ENCODE data around the gene PPM1B.

DNA sequence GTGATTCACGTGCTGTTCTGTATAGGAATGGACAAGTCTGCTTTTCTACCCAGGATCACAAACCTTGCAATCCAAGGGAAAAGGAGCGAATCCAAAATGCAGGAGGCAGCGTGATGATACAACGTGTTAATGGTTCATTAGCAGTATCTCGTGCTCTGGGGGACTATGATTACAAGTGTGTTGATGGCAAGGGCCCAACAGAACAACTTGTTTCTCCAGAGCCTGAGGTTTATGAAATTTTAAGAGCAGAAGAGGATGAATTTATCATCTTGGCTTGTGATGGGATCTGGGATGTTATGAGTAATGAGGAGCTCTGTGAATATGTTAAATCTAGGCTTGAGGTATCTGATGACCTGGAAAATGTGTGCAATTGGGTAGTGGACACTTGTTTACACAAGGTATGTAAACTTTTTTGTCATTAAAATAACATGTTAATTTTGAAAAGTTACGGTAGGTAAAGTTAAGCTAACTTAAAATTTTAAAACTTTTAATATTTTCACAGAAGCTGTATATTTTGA, 33.0 kb downstream of the PPM1B start:
- TF ChIP-seq JDP2 (CRISPR knock-in tag; IDR thresholded peaks at IDR 0.05; ENCODE audit: borderline replicate concordance) (no peak), TCF12 (IDR thresholded peaks at IDR 0.05) (no peak), TCF12 (CRISPR knock-in tag; IDR thresholded peaks at IDR 0.05) (no peak), ZNF10 (CRISPR knock-in tag; IDR thresholded peaks at IDR 0.05; ENCODE audit: borderline replicate concordance, low read depth) (no peak), ZNF644 (CRISPR knock-in tag; IDR thresholded peaks at IDR 0.05; ENCODE audit: low read depth) (no peak), NFE2L2 (IDR thresholded peaks at IDR 0.05; ENCODE audit: low read length) (no peak), ZSCAN20 (CRISPR knock-in tag; IDR thresholded peaks at IDR 0.05; ENCODE audit: borderline replicate concordance) (no peak), JUNB (CRISPR knock-in tag; IDR thresholded peaks at IDR 0.05; ENCODE audit: borderline replicate concordance) (no peak), MYC (CRISPR knock-in tag; IDR thresholded peaks at IDR 0.05; ENCODE audit: borderline replicate concordance) (no peak), CHD4 (IDR thresholded peaks at IDR 0.05; ENCODE audit: borderline replicate concordance, low read length) (no peak), EP300 (IDR thresholded peaks at IDR 0.05; ENCODE audit: low read depth in 2 of 2, low read length in 2 of 2) (no peak), EP300 (CRISPR knock-in tag; IDR thresholded peaks at IDR 0.05; ENCODE audit: borderline replicate concordance) (no peak)
- TF ChIP-seq, protein P1, sequence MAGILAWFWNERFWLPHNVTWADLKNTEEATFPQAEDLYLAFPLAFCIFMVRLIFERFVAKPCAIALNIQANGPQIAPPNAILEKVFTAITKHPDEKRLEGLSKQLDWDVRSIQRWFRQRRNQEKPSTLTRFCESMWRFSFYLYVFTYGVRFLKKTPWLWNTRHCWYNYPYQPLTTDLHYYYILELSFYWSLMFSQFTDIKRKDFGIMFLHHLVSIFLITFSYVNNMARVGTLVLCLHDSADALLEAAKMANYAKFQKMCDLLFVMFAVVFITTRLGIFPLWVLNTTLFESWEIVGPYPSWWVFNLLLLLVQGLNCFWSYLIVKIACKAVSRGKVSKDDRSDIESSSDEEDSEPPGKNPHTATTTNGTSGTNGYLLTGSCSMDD (CRISPR knock-in tag; IDR thresholded peaks at IDR 0.05), result no peak
- TF ChIP-seq, protein P2, sequence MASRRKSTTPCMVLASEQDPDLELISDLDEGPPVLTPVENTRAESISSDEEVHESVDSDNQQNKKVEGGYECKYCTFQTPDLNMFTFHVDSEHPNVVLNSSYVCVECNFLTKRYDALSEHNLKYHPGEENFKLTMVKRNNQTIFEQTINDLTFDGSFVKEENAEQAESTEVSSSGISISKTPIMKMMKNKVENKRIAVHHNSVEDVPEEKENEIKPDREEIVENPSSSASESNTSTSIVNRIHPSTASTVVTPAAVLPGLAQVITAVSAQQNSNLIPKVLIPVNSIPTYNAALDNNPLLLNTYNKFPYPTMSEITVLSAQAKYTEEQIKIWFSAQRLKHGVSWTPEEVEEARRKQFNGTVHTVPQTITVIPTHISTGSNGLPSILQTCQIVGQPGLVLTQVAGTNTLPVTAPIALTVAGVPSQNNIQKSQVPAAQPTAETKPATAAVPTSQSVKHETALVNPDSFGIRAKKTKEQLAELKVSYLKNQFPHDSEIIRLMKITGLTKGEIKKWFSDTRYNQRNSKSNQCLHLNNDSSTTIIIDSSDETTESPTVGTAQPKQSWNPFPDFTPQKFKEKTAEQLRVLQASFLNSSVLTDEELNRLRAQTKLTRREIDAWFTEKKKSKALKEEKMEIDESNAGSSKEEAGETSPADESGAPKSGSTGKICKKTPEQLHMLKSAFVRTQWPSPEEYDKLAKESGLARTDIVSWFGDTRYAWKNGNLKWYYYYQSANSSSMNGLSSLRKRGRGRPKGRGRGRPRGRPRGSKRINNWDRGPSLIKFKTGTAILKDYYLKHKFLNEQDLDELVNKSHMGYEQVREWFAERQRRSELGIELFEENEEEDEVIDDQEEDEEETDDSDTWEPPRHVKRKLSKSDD (CRISPR knock-in tag; IDR thresholded peaks at IDR 0.05; ENCODE audit: low read depth), result no peak
